GM21723 (cell line): Measurements from ENCODE around the gene TSSC4.

Experiments used
- ATAC-seq: cut with Tn5 transposase; IDR thresholded peaks from one replicate; pipeline ENCODE4 v1.9.1; 2021; ENCODE audit warnings: mild to moderate bottlenecking, moderate library complexity; ENCODE audit not compliant: unreplicated experiment

Gene TSSC4

DNA sequence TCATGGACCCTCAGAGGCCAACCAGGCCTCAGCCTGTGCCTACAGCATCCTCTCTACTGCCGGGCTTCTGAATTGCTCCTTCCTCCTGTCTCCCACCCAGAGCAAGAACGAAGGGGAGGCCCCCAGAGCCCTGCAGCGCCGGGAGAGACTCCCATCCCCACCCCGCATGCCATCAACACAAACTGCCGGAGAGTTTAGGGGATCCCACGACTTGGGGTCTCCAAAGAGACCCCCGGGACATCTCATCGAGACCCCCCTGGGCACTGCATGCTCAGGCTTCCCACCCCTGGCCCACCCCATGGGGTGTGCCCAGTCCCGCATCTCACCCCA is 31.7 kb upstream of the TSSC4 start:
- no peak for ATAC-seq

DNA sequence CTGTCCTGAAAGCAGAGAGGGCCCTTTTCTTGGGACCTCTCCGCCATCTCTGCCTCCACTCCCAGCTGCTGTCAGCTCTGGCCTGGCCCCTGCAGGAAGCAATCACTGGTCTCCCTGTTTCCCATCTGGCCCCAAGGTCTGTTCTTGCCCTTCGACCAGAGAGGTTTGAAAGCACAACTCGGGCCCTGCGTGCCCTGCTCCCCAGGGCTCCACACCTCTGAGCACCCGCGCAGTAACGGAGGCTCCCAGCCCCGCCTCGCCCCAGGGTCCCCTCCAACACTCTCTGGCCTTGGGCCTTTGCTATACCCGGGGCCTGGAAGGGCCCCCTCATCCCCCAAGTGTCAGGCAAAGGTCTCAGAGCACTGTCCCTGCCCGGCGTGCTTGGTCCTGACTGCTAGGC is 31.2 kb upstream of the TSSC4 start:
- ATAC-seq: no peak

DNA sequence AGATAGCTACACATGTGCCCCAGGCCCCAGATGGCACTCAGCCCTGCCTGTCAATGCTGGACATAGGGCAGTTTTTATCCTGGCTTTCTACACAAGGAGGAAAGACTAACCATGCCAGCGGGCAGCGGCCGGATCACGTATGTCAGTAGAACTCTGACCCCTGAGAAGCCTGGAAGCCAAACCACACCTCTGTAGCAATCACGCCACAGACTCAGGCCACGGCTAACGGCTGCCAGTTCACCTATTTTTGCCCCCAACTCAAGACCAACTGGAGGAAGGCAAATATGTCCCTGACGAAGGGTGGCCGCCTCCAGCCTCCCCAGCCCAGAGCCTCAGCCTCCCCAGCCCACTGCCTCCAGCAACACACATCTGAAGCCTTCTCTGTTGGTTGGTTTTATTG is 30.7 kb upstream of the TSSC4 start:
- ATAC-seq: no peak

DNA sequence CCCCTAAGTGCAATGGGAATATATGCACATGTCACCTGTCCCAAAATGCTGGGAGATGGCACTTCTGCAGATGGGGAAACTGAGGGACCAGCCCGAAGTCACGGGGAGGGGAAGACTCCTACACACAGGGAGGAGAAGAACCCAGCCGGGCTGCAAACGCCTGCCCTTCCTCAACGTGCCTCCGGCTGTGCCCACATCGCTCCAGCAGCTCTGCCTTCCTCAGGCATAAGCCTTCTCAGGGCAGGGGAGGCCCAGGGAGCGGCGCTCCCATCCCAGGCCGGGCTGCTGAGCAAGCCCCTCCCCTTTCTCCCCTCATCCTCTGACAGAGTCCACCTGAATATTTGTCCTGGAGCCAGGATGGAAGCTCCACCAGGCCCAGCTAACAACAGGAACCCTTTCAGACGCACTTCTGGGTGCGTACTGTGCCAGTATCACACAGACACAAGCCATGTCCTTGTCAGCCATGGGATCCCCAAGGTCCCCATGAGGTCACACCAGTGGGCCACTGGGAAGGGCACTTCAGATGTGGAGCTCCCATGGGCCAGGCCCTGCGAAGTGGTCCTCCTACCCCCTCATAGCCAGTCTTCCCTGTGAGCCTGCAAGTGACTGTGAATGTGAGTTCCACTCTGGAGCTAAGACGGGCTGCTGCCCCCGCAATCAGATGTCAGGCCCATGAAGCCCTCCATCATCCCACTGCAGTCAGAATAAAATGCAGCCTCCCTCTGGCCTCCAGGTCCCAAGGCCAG is 25.9 kb upstream of the TSSC4 start:
- no peak for ATAC-seq

DNA sequence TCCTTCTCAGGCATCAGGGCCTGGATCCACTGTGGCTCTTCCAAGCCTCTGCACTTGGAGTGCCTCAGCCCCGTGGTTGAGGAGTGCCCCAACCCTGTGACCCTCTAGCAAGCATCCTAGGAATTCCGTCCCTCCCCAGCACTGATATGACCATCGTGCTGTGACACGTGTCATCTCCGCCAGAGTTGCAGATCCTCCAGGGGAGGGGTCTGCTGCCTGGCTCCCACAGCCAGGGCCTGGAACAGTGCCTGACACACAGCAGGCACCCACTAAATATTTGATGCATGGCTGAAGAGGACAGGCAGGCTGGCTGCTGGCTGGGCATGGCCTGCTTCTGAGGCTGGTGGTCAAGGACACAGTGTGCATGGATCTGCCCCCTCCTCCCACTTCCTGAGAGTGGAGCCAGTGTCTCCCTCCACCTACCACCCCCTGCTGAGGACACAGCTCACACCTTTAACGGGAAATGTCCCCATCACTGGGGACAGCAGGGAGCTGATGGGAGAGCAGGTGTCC is 25.2 kb upstream of the TSSC4 start:
- ATAC-seq: no peak

DNA sequence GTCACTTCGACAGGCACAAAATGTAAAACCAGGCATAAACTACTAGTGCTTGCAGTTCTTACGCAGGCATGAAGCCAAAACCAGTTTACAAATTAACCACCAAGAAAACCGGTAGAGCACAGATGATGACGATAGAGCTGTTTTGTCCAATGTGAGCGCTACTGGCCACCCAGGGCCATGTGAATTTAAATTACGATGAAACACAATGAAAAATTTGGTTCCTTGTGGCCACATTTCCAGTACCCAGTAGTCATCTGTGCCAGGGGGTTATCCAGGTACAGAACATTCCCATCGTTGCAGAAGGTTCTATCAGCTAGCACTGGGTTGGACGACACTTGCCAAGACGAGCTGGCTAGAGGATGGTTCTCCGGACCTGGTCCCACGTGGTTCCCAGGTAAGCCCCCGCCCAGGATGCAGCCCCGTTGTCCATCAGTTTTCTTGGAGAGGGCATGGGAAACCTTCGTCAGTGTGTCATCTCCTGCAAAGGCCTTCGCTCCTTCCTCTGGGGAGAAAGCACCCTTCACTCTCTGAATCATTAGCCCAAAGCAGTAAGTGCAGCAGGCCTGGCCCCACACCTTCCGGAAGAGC is 24.5 kb upstream of the TSSC4 start:
- no peak for ATAC-seq

DNA sequence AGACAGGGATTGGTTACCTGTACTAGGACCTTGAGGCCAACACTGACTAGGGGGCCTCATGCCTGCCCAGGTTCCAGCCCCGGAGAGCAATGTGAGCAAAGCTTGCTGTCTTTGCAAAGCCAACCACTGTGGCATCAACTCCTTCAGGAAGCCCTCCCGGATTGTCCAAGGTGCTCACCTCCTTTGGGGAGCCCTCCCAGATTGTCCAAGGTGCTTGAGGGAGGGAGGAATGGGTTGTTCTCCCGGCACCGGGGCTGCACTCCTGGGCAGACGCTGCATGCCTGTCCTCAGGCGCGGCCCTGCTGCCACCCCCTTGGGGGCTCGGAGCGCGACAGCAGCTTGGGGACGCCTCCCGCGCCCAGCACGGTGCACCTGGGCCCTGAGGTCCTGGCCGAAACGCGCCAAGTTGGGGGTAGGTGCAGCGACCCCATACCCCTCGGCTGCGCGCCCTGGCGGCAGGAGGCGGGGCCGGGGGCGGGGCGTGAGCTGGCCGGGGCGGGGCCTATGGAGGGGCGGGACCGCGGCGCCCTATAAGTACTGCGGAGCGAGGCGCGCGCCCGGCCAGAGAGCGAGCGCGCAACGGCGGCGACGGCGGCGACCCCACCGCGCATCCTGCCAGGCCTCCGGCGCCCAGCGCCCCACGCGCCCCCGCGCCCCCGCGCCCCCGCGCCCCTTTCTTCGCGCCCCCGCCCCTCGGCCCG is 23.6 kb upstream of the TSSC4 start, which contains the start of gene CD81:
Gene CD81, plus strand, starts transcription at position 560 of the 701 bp plus-strand sequence. CDS start 240 bp downstream, outside the sequence.
- peak; percentile 45 for ATAC-seq

DNA sequence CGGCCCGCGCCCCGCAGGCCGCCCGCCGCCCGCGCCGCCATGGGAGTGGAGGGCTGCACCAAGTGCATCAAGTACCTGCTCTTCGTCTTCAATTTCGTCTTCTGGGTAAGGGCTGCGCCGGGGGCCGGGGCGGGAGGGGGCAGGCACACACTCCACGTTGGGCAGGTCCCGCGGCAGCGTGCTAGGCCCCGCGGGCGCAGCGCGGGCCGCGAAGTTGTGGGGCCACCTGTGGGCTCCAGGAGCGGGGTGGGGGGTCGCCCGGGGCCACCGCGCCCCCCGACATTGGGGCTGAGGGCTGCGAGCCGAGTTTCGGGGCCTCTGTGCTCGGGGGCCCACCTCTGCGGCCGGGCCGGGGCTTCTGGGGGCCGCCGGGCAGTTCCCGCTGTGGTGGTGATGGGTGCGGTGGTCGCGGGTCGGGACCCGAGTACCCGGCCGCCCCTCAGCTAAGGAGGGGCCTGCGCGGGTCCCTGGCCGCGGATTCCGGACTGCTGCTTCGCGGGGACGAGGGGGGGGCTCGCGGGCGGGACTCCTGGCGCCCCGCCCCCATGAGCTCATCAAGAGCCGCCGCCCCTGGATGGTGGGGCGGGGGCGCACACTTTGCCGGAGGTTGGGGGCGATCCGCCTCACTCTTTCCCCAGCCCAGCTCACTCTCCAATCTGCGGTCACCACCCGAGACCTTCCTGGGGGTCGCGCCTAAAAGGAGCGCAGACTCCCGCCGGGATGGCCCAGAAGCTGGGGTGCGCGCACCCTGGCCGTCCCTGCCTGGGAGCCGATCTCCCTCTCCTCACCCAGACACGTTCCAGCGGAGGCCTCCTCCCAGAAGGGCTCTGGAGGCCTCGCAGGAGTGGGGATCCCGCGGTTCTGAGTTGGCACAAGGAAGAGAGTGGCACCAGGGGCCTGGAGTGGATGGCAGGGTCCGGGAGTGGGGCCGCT is 22.8 kb upstream of the TSSC4 start:
- ATAC-seq: peak; percentile 26

DNA sequence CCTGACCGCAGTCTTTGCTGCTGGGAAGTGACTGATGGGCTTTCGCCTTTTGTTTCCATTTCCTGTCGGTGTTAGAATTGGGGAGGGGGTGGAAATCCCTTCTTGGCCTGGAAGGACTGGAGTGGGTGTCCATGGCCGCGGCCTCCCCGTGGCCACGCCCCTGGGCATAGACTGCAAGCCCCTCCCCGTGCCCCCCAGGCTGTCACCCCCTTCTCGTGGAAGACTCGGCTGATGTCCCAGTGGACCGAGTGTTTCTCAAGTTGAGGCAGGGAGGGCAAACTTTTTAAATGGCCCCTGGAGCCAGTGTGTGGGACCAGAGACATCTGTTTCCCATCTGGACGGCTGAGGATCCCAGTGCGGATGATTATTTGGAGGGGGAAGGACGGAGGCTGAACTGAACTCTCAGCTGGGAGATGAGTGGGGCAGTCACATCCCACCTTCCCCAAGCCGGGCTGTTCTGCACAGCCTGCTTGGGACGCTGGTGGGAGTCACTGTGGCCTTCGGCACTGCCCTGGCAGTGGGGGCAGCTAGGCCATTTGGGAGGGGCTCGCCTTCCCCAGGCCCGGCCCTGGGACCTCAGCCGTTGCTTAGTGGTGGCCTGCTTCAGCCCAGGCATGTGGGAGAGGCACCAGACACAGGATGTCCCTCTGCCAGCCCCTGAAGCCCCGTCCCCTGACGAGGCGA is 21.9 kb upstream of the TSSC4 start:
- no peak for ATAC-seq

DNA sequence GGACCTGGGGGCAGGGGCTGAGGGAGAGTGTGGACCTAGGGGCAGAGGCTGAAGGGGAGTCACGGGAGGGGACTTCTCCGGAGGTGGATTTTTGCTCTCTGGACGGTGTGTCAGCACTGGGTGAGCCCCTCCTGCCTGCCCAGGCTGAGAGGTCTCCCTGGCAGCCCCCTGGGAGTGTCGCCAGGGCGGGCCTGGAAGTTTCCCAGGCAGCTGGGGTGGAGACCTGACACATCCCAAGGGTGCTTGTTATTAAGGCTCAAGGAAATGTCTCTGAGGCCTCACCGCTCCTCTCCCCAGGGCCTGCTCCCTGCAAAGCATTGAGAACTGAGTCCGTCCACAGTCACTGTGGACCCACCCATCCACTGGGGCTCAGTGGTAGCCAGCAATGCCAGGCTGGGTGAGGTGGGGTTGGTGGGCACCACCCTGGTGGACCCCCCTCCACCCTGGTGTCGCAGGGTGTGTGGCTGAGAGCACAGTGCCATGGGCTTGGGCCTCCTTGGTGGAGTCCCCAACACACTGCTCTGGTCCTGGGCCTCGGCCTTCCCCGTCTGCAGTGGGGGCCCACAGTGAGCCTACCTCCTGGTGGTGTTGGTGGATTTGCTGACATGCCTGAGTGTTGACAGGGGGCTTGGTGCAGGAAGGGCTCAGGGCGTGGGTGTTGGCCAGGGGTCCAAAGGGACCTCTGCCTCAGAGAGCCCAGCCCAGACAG is 20.9 kb upstream of the TSSC4 start:
- ATAC-seq: no peak

DNA sequence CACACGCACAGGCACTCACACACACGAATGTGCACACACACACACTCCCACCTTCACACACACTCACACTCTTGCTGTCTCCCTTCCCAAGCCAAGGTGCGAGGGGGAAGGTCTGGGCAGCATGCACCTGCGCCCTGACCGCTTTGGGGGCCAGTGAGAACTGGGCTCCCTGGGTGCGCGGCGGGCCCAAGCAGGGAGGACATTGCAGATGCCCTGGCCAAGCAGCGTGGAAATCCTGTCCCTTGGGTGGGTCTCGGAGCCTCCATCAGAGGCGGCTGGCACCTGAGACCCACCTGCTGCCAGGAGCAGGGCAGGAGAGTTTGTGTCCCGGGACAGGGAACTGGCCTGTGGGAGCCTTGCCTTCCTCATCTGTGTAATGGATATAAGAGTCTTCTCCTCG is 20.2 kb upstream of the TSSC4 start:
- ATAC-seq: no peak

DNA sequence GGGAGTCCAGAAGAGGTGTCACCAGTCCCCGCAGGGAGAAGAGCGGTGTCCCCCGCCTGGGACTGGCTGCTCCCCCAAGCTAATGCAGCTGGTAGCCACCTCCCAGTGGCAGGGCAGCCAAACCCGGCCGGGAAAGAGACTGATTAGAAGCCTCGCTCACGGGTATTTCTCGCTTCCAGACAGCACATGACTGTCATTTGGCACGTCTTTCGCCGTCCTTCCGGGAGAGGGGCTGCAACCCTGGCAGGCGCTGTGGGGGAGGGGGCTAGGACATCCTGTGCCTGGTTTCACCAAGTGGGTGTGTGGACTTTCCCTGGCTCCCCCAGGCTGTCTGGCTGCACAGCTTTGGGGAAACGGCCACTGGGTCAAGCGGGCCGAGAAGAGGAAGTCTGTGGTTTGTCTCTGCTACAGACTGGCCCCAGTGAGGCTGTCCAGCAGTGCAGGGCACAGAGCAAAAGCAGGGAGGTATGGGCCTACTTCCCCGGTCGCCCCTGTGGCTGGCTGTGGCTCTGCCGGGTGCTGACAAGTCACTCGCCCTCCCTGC is 19.7 kb upstream of the TSSC4 start:
- no peak for ATAC-seq

DNA sequence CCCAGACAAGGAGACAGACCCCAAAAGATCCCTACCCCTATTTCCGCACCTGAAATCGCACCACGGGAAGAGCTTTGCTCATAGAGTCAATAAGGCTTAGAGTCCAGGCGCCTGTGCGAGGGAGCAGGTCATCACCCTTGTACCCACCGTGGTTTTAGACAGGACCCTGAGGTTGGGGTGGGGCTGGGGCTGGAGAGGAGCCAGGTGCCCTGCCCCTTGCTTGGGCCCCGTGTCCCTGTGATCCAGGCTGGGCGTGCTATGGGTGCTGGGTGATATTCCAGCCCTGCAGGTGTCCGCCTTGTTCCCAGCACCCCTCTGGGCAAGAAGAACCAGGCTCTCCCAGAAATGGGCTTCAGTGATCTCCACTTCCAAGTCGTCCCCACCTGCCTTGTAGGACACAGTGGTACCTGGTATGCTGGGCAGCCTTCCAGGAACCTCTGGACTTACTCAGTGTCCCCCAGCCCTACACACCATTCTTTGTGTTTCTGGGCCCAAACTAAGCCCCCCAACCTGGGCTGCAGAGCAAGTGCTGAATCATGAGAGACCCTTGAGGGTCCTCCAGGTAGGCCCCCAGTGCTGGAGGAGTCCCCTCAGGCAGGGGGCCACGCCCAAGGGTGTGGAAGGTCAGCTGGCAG is 18.9 kb upstream of the TSSC4 start:
- ATAC-seq: no peak

DNA sequence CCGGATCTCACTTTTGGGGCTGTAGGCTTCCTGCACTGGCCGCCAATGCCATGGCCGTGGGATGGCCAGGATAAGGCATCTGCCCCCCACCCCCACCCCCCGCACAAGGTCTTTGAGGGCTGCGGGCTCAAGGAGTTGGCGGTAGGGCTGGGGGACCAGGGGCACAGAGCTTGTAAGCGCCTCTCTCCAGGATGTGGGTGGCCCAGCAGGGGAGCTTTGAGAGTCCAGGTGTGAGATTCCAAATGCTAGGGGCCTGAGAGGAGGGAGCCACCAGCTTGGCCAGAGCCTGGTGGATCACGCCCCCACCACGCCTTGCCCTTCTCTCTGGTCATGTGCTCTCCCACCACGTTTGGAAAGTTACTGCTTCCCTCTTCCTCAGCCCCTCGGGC is 18.4 kb upstream of the TSSC4 start:
- no peak for ATAC-seq

DNA sequence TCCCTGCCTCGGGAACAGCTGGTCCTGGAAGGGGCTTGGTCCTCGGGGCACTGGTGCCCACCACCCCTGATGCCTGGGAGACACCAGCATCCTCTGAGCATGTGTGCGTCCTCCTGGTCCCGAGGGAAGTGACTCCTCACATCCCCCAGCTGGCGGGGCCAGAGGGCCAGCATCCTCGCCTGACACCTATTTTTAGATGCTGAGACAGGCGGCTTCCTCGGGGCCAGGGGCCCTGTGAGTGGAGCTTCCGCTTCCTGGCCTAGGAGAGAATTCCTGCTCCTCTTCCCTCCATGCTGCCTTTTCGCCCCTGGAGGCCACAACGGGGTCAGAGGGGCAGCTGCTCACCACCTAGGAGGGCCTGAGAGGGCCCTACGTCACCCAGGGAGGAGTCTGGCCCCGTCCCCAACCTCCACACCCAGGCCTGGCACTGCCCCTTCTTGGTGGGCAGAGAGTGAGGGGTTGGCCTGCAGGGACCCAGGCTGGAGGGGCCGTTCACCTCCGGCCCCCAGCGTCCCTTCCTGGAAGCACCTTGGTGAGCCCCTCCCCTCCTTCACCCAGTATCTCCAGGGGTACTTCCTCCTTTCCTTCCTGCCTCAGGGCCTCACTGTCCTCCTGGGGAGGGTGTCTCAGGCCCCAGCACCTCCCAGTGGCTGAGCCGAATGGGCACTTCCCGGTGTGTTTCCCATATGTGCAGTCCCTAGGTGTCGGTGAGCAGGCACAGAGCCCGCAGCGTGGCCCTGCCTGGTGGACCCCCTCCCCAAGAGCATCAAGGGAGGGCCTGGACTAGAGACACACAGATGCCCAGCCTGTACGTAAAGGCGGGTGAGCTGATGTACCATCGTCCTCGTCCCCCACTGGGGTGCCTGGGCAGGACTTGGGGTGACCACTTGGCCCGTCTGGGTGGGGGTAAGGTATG is 17.4 kb upstream of the TSSC4 start:
- no peak for ATAC-seq

DNA sequence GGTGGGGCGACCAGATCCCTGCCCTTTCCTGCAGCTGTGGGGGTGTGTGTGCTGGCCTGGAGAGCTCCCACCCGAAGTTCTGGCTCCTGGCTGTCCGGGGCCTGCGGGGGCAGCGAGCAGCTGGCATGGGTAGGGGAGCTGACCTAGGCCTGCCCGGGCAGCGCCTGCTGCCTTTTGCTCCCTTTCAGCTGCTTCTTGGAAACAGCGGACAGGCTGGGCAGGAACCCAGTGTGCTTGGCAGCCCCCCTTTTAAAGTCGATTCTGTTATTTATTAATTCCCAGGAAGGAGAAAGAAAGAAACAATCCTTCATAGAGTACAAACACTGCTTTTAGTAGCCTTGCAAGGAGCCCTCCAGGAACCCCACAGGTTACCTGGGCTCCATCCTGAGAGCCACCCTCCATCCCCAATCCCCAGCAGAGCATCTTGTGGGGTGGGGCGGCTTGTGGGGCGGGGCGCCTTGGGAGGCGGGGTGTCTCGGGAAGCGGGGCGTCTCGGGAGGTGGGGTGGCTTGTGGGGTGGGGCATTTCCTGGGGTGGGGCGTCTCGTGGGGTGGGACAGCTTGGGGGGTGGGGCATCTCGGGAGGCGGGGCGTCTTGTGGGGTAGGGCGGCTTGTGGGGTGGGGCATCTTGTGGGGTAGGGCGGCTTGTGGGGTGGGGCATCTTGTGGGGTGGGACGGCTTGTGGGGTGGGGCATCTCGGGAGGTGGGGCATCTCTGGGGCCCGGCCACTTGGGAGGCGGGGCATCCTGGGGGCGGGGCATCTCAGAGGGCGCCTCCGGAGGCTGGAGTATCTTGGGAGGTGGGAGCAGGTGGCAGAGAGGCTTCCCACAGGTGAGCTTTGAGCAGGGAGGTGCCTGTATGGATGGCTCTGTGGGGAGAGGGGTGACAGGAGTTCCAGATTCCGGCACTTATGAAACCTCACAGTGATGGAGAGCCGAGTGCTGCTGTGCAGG is 16.4 kb upstream of the TSSC4 start:
- no peak for ATAC-seq
